ENCODE data around the gene KIF3C. TPM values are rescaled to one million over a fixed set of nuclear protein-coding genes. Genes with fewer than 3 reads are reported as not detected.
A peak's percentile ranks its signal among the peaks of the same experiment; 100 is the strongest.
"Not testable (repeated sequence)": the region's sequence is repeated elsewhere in the genome, so short reads cannot be mapped to it uniquely, and the experiment has no call there.

KIF3C gene
- total RNA-seq (1 to 10 TPM; 4.1 to 4.9 TPM), polyA plus RNA-seq (1 to 10 TPM in 2 of 3 donors, under 1 TPM in 1; 0.63 to 1.1 (median 1.1) TPM), total RNA-seq (2.3 to 13.2 (median 5.8) reads per million in 6 experiments)

DNA sequence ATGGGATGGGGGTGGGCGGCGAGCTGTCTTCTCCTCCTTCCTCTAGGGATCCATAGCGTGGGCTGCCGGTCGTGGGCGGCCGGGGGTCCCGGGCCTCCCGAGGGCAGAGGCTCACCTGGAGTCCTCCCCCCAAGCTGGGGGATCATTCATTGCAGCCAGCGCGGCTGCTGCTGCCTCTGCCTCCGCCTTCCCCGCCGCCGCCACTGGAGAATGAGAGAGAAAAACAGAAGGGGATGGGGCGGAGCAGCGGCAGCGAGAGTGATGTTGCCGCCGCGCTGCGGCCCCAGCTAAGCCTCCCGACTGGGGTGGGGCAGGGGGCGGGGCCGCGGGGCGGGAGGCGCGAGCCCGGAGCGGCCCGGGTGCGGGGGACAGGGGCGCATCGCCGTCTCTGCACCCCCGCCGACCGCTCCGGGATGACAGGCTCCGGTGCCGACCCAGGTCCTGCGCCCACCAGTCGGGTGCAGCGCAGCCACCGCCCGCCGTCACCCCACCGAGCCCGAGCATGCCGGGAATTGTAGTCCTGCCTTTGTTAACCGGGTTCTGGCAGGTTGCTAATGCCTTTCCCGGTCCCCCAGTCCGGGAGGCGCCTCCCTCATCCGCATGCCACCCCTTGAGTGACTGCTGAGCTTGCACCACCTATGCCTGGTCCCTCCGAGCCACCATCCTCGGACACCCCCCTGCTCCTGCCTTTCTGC, at the start of gene KIF3C:
TSS of gene KIF3C (minus strand) at position 225 of the 695 bp plus-strand sequence. CDS start 580 bp downstream, outside the sequence.
- Mint-ChIP-seq H3K36me3 (no peaks in the 10 kb centered on the region), H3K4me3 (peak within 1 kb of the TSS; percentile 79 to 93 (median 89)), H3K27ac (peak within 1 kb of the TSS in 9 of 10 donors; percentile 60 to 91 (median 82)), H3K4me1 (peaks cover 12 to 47% (median 19%) of the 10 kb centered on the region in 4 donors), H3K9me3 (no peaks in the 10 kb centered on the region), H3K27me3 (no peaks in the 10 kb centered on the region)
- POLR2A ChIA-PET: interaction anchor here (0.6 to 1.4 kb wide), 3 partner anchors 9 to 318 kb away, joined by 3 to 4 read pairs (median 4); no protein-coding TSS in a partner anchor
- peak; percentile 58 to 86 (median 72) for DNase-seq
- ATAC-seq: peak; percentile 92 to 94

DNA sequence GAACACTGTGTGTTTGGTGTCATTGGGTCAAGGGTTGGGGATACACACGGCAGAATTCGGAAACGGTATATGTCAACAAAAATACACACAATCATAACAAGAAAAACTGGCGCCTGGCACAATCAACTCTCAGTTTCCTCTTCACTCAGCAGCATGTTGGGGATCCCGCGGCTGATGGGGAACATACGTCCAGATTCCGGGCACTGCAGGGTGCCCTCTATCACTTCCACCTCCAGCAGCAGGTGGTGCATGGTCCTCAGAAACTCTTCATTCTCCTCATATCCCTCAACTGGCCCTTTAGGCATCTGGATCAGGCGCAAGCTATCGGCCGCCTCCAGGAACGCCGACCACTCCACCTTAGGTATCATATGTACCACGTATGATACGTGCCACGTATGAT, 45.8 kb upstream of the KIF3C start:
- H3K36me3 Mint-ChIP-seq, DNase-seq, H3K27ac Mint-ChIP-seq, ATAC-seq, H3K4me3 Mint-ChIP-seq, H3K27me3 Mint-ChIP-seq, POLR2A ChIA-PET, H3K9me3 Mint-ChIP-seq, H3K4me1 Mint-ChIP-seq: not testable (repeated sequence)

DNA sequence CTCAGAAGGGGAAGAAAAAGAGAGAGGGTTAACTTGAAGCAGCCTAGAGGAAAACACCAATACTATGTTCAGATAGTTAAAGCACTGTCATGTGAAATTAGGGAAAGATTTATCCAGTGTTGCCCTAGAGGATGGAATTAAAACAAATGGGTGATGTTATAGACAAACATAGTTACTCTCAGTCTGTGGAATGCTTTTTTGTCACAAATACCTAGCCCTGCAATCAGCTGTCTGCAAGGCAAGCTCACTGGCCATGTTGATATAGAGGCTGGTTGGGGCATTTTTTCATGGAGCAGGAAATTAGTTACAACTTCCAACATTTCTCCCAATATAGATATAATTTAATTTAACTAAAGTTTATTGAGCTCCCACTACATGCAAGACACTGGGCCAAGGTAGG, 43.2 kb upstream of the KIF3C start:
- peaks cover 0 to 2% (median 0%) of the 10 kb centered on the region in 5 donors for H3K27me3 Mint-ChIP-seq
- H3K4me3 Mint-ChIP-seq: no peak overlapping the region
- ATAC-seq (no peak), DNase-seq (no peak)
- H3K4me1 Mint-ChIP-seq: no peaks in the 10 kb centered on the region
- H3K9me3 Mint-ChIP-seq: no peaks in the 10 kb centered on the region
- no peaks in the 10 kb centered on the region for H3K36me3 Mint-ChIP-seq
- POLR2A ChIA-PET: interaction anchor here (2.1 kb wide), 1 partner anchor 9 kb away, joined by 5 read pairs; the partner anchor contains the start of gene RAB10
- no peak overlapping the region for H3K27ac Mint-ChIP-seq

GRCh38 chr2:26024260-26024659, 42.0 kb upstream of the KIF3C start:
- DNase-seq (no peak), ATAC-seq (no peak)
- H3K4me1 Mint-ChIP-seq: no peaks in the 10 kb centered on the region
- H3K36me3 Mint-ChIP-seq: no peaks in the 10 kb centered on the region
- H3K9me3 Mint-ChIP-seq: no peaks in the 10 kb centered on the region
- no peak overlapping the region for H3K4me3 Mint-ChIP-seq
- H3K27me3 Mint-ChIP-seq: peaks cover 0 to 2% (median 0%) of the 10 kb centered on the region in 5 donors
- POLR2A ChIA-PET: interaction anchor here (0.5 to 2.1 kb wide), 2 partner anchors 10 to 90 kb away, joined by 4 to 5 read pairs; partner anchors contain the start of gene RAB10
- H3K27ac Mint-ChIP-seq: no peak overlapping the region

DNA sequence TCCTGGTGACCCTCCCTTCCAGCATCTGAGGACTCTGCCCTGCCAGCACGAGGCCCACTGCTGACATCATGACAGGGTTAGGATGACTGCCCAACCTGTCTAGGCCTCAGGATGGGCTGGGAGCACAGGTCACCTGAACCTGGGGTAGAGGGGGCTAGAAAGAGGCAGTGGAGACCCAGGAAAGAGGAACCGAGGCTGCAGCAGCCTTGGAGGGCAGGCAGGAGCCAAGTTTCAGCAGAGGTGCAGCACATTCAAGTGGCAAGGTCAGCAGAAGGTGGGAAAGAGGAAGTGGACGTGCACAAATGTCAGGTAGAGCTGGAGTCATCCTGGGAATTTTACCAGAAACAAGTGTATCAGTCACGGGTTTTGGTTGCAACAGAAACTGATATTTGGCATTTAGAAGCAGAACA, 37.9 kb upstream of the KIF3C start:
- Mint-ChIP-seq H3K9me3 (no peaks in the 10 kb centered on the region), H3K4me3 (no peak overlapping the region), H3K4me1 (peaks cover 0 to 6% (median 2%) of the 10 kb centered on the region in 4 donors), H3K27ac (no peak overlapping the region), H3K36me3 (no peaks in the 10 kb centered on the region), H3K27me3 (peaks cover 0 to under 1% (median 0%) of the 10 kb centered on the region in 5 donors)
- no peak for ATAC-seq
- POLR2A ChIA-PET: no interaction called here
- DNase-seq: no peak

DNA sequence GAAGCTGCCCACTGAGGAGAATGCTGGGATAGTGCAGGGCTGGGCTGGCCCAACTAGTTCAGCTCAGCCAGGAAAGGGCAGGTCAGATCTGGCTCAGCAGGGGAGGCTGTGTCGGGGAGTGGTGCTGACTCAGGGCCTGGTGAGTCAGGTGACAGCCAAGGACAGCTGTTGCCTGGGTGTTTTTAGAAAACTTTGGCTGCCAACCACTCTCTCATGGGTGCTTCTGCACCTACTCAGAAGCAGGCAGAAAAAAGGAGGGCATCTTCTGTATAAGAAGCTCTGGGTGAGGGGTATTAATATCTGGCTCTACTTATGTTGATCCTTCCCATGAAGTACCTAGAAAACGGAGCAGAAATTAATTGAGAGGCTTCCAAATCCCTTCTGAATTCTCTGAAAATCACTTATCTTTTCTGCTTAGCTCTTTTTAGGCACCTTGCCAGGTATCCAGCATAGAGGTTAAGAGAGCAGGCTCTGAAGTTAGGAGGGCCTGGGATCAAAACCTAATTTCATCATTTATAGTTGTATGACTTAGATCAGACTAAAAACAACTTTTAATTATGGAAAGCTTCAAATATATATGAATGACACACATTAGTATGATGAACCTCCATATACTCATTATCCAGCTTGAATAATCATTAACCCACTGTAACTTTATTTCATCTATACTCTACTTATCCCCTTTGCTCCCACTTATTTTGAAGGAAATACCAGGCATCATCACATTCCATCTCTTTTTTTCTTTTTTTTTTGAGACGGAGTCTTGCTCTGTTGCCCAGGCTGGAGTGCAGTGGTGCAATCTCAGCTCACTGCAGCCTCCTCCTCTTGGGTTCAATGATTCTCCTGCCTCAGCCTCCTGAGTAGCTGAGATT, 36.1 kb upstream of the KIF3C start:
- Mint-ChIP-seq H3K4me1 (peaks cover 0 to 6% (median 2%) of the 10 kb centered on the region in 4 donors), H3K4me3 (no peak overlapping the region), H3K9me3 (no peaks in the 10 kb centered on the region), H3K36me3 (no peaks in the 10 kb centered on the region), H3K27me3 (no peaks in the 10 kb centered on the region), H3K27ac (peak overlapping the region in 1 of 10 donors; percentile 39)
- DNase-seq: no peak
- ATAC-seq: no peak
- POLR2A ChIA-PET: interaction anchor here (1.0 to 1.9 kb wide), 2 partner anchors 16 to 281 kb away, joined by 4 to 5 read pairs; partner anchors contain the start of gene RAB10

- Mint-ChIP-seq H3K27ac (peak overlapping the region in 2 of 10 donors; percentile 37 to 39), H3K36me3 (no peaks in the 10 kb centered on the region), H3K9me3 (no peaks in the 10 kb centered on the region), H3K27me3 (no peaks in the 10 kb centered on the region), H3K4me1 (peaks cover 0 to 6% (median 2%) of the 10 kb centered on the region in 4 donors), H3K4me3 (no peak overlapping the region)
- POLR2A ChIA-PET: interaction anchor here (0.6 to 1.9 kb wide), 3 partner anchors 17 to 282 kb away, joined by 3 to 5 read pairs (median 4); partner anchors contain the start of gene RAB10
- DNase-seq (no peak), ATAC-seq (no peak)
Measured at GRCh38 chr2:26017464-26018183, 35.3 kb upstream of the KIF3C start.

- ATAC-seq, H3K4me3 Mint-ChIP-seq, DNase-seq, H3K27me3 Mint-ChIP-seq, H3K9me3 Mint-ChIP-seq, H3K27ac Mint-ChIP-seq, H3K36me3 Mint-ChIP-seq, H3K4me1 Mint-ChIP-seq: not testable (repeated sequence)
- POLR2A ChIA-PET: interaction anchor here (1.9 kb wide), 1 partner anchor 18 kb away, joined by 5 read pairs; the partner anchor contains the start of gene RAB10
Measured at GRCh38 chr2:26016706-26017045, 34.4 kb upstream of the KIF3C start.

DNA sequence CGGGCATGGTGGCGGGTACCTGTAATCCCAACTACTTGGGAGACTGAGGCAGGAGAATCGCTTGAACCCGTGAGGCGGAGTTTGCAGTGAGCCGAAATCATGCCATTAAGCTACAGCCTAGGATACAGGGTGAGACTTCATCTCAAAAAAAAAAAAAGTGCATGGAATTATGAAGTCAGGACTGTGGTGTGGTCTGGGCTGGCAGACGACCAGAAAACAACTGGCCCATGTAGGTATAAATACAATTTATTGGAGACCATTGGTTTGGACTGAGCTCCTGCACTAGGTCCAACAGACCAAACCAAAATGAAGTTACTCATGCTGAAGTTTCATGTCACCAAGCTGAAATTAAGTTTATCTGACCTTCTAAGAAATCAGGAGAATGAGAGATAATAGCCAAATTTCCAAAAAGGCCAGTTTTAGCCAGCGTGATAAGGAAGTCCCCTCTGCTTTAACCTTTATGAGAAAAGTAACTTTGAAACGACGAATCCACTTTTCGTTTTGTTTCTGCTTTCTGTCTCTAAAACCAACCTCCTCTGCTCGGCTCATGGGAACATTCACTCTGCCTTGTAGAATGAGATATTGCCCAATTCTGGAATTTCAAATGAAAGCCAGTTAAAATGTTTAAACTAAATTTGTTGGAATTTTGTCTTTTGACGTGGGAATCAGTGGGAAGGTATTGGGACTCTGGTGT, 33.9 kb upstream of the KIF3C start:
- no peaks in the 10 kb centered on the region for H3K27me3 Mint-ChIP-seq
- no peak overlapping the region for H3K27ac Mint-ChIP-seq
- no peaks in the 10 kb centered on the region for H3K36me3 Mint-ChIP-seq
- DNase-seq (no peak), ATAC-seq (no peak)
- peaks cover 0 to 6% (median 2%) of the 10 kb centered on the region in 4 donors for H3K4me1 Mint-ChIP-seq
- POLR2A ChIA-PET: interaction anchor here (0.6 to 1.9 kb wide), 2 partner anchors 18 to 310 kb away, joined by 4 to 5 read pairs; partner anchors contain the start of gene RAB10
- no peak overlapping the region for H3K4me3 Mint-ChIP-seq
- H3K9me3 Mint-ChIP-seq: no peaks in the 10 kb centered on the region

DNA sequence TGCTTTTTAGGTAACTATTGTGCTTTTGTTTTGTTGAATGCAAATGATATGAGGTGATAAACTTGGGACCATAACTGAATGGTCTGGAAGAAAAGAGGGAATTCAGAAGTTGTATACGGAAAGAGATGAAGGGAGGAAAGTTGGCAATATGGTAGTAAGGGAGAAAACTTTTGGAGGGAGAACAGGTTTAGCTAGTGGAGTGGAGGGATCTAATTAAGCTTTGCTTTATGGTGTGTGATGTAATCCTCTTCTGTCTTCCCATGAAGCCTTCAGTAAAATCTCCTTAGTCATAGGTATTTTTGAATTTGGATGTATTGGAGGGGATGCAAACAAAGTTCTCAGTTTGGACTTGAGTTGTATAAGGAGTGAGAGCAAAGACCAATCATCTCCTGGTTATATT, 31.4 kb upstream of the KIF3C start:
- DNase-seq: no peak
- no peak overlapping the region for H3K27ac Mint-ChIP-seq

GRCh38 chr2:26011990-26012856, 29.9 kb upstream of the KIF3C start:
- Mint-ChIP-seq H3K36me3 (peaks cover 0 to 3% (median 0%) of the 10 kb centered on the region in 3 donors), H3K9me3 (peaks cover 0 to 5% (median 0%) of the 10 kb centered on the region in 9 donors), H3K4me1 (peaks cover 0 to 6% (median 1%) of the 10 kb centered on the region in 4 donors), H3K27me3 (no peaks in the 10 kb centered on the region), H3K4me3 (no peak overlapping the region), H3K27ac (no peak overlapping the region)
- ATAC-seq (no peak), DNase-seq (no peak)
- POLR2A ChIA-PET: no interaction called here

More for the DNA sequence above, 31.4 kb upstream of the KIF3C start:
- Mint-ChIP-seq H3K4me1 (peaks cover 0 to 10% (median 2%) of the 10 kb centered on the region in 4 donors), H3K27me3 (no peaks in the 10 kb centered on the region), H3K36me3 (peaks cover 0 to 3% (median 0%) of the 10 kb centered on the region in 3 donors), H3K9me3 (peaks cover 0 to 5% (median 0%) of the 10 kb centered on the region in 9 donors), H3K4me3 (no peak overlapping the region)
- POLR2A ChIA-PET: no interaction called here
- no peak for ATAC-seq

Data from naive thymus-derived CD8-positive, alpha-beta T cell (primary cell).